Measurements from ENCODE around the gene RCE1. TPM values are rescaled to one million over a fixed set of nuclear protein-coding genes. Genes with fewer than 3 reads are reported as not detected.

The RCE1 gene
- total RNA-seq, 1 experiment from 2014 or later = 52.5 TPM

GRCh38 chr11:66889960-66890359 lies 46.7 kb downstream of the RCE1 start:
- peak overlapping the region; percentile 26 to 89 (median 59); a peak in 3 of 7 replicates for H3K27ac Mint-ChIP-seq
- H3K4me1 Mint-ChIP-seq = peaks cover 48 to 66% of the 10 kb centered on the region in 2 experiments
- H4K5ac ChIP-seq (ENCODE audit: insufficient read length, low read depth, low read length) = no peak overlapping the region
- TF ChIP-seq CTCF (conservative IDR thresholded peaks at IDR 0.05) = no peak
- no CpG with 5 or more reads among the region's 8 CpGs for WGBS (ENCODE audit: extremely low coverage, insufficient read length, low lambda C conversion rate)
- no peak for DNase-seq
- H4K20me1 ChIP-seq (ENCODE audit: control insufficient read depth, insufficient read depth, insufficient read length) = no peaks in the 10 kb centered on the region
- H3K4ac ChIP-seq (ENCODE audit: low read depth, low read length) = no peak overlapping the region
- no peaks in the 10 kb centered on the region for H3K79me2 ChIP-seq (ENCODE audit: insufficient read depth, low read length)
- H3K14ac ChIP-seq (ENCODE audit: insufficient read depth, low read length) = no peak overlapping the region
- H3K9me3 Mint-ChIP-seq = no peaks in the 10 kb centered on the region; a peak in 1 of 5 replicates
- no peaks in the 10 kb centered on the region for H3K23me2 ChIP-seq (ENCODE audit: insufficient read length, low read depth, low read length, poor library complexity, severe bottlenecking)
- H3K79me1 ChIP-seq (ENCODE audit: insufficient read depth, low read depth, low read length, poor library complexity, severe bottlenecking) = no peaks in the 10 kb centered on the region
- no peak overlapping the region for H4K8ac ChIP-seq (replicated peaks; ENCODE audit: insufficient read length, low read depth, low read length)
- H2BK15ac ChIP-seq (ENCODE audit: low read depth, low read length) = no peak overlapping the region
- peaks cover 5% of the 10 kb centered on the region; the same call in 1 of the 2 replicates for H3K4me1 ChIP-seq (ENCODE audit: insufficient read depth, low read length)
- H3K18ac ChIP-seq (ENCODE audit: insufficient read length, low read depth, low read length) = no peak overlapping the region
- H3K9me3 ChIP-seq (ENCODE audit: control insufficient read depth, low read depth, low read length) = no peaks in the 10 kb centered on the region
- H3T11ph ChIP-seq (ENCODE audit: low read length) = no peak overlapping the region
- H3K56ac ChIP-seq (ENCODE audit: insufficient read length, low read depth, low read length) = no peak overlapping the region
- H3K4me2 ChIP-seq (ENCODE audit: insufficient read depth, insufficient read length, low read length) = no peak overlapping the region
- H3K27me3 ChIP-seq (ENCODE audit: insufficient read depth, low read length) = no peaks in the 10 kb centered on the region
- H2AK5ac ChIP-seq (ENCODE audit: insufficient read length, low read length) = no peak overlapping the region
- H2AFZ ChIP-seq (ENCODE audit: low read length) = no peak overlapping the region
- H2BK5ac ChIP-seq (ENCODE audit: insufficient read length, low read length) = no peak overlapping the region
- H4K91ac ChIP-seq (ENCODE audit: insufficient read length, low read depth, low read length) = no peak overlapping the region
- no peak overlapping the region for H3K27ac ChIP-seq (ENCODE audit: insufficient read length, low read depth, low read length)
- peak overlapping the region in 1 of 2 experiments; percentile 35; a peak in 1 of 5 replicates for H3K4me3 Mint-ChIP-seq
- no peak overlapping the region for H2BK12ac ChIP-seq (ENCODE audit: insufficient read length, low read depth, low read length)
- H2BK20ac ChIP-seq (ENCODE audit: low read depth, low read length, poor library complexity, severe bottlenecking) = no peak overlapping the region
- no peaks in the 10 kb centered on the region for H3K27me3 Mint-ChIP-seq (ENCODE audit: low read depth)
- no peak overlapping the region for H3K23ac ChIP-seq (ENCODE audit: insufficient read length, low read depth, low read length)
- no peak overlapping the region for H2BK120ac ChIP-seq (ENCODE audit: low read depth, low read length, poor library complexity, severe bottlenecking)
- no peak overlapping the region for H3K9ac ChIP-seq (ENCODE audit: extremely low read depth, insufficient read length, low read length)
- H3K36me3 Mint-ChIP-seq (ENCODE audit: insufficient read depth in 1 of 3, low read depth in 3 of 3) = peaks cover 0 to 5% (median 0%) of the 10 kb centered on the region in 3 experiments; a peak in 1 of 7 replicates
